ENCODE results near the gene SYT14.
"Not testable (repeated sequence)": the region's sequence is repeated elsewhere in the genome, so short reads cannot be mapped to it uniquely, and the experiment has no call there.

Gene SYT14

DNA sequence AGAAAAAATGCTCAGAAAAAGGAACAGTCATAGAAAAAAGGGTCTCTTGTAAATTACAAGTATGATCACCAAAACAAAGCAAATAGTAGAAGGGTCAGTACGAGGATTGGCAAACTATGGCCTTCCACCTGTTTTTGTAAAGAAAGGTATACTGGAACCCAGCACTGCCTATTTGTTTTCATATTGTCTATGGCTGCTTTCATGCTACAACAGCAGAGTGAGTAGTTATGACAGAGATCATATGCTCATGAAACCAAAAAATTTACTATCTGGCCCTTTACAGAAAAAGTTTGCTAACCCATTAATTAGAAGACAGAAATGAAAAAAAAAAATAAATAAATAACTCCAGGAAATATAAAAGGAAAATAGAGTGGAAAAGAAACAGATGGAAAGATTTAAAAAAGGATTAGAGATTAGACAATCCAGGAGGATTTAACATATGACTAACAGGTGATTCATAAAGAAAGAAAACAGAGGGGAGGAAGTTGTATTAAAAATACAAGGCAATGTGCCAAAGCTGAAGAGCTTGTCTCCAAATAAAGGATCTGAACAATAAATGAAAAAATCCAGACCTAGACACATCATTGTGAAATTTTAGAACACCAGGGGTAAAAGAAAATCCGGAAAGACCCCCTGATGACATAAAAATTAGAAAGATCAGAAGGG lies 186.0 kb downstream of the SYT14 start:
- DNase-seq, result no peak

DNA sequence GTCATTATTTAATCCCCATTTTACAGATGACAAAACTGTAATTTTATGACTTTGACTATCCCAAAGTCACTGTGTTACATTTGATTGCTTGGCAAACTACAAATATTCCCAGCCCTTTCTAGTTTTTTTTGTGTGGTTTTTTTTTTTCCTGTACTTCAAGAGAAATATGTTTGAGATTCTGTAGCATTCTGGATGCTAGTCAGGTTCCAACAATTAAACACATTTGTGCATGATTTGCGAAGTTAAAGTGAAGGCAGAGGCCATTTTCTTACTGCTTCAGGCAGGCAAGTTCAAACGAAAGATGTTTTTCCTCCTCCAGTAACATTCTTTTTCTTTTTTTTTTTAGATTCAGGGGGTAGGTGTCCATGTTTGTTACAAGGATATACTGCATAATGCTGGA lies 186.7 kb downstream of the SYT14 start:
- no peak for DNase-seq

DNA sequence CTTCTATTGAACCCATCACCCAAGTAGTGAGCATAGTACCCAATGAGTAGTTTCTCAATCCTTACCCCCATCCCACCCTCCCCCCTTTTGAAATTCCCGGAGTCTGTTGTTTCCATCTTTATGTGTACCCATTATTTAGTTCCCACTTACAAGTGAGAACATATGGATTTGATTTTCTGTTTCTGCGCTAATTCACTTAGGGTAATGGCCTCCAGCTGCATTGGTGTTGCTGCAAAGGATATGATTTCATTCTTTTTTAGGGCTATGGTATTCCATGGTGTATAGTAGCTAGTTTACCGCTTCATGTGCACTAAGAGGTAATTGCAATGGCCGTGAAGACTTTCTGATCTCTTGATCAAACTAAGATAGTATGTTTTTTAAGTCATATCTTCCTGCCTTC lies 187.1 kb downstream of the SYT14 start:
- no peak for DNase-seq

DNA sequence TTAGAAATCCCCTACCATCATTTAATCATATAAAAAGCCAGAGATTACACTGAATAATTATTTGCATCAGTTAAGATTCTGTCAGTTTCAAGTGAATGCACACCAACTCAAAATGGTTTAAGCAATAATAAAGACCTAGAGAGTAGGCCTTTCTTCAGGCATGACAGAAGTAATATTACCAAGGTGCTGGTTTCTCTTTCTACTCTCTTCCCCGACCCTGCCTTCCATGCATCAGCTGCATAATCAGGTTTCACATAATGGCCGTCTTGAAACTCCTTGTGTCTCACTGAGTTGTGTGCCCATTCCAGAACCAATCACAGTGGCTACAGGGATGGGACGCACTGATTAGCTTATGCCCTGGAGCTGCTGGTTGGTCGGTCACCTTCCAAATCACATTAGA lies 191.1 kb downstream of the SYT14 start:
- DNase-seq, result no peak

DNA sequence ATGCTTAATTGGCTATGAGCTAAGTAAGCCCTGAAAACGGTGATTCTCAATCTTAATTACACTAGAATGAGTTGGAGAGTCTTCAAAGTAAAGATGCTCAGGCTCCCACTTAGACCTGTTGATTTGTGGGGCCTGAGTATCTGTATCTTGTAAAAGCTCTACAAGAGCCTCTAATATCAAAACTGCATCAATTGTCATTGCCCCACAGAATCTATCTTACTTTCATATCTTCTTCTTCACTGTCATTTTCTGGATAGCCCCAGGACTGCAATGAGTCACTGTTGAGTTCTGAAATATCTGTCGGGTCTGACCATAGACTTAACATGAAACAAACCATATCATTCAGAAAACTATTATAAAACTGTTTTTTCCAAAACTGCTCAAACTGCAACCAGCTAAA lies 191.7 kb downstream of the SYT14 start:
- no peak for DNase-seq

GRCh38 chr1:210132582-210132981 lies 194.6 kb downstream of the SYT14 start:
- DNase-seq, result no peak

DNA sequence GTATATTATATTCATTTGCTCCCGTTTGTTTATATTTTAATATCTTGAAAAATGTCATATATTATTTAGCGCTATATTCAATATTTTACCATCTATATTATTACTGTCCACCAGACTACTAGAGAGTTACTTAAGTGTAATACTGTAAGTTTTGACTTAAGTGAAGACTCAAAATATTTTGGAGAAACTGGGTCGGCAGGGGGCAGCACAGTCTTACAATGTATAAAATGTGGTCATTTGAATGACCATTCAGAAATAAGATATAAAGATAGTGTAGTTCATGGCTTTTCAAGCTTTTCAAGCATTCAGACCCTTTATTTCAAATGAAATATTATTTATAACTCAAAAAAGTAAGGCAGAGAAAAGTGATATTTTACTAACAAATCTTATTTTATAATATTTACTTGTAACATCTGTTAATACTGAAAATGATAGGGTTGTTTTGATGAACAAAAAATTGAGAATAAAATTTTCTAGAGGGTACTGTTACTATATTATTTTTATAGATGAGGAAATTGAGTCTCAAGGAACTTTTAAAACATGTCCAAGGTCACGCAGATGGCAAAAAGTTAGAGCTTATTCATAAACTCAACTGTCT lies 205.5 kb downstream of the SYT14 start:
- peak; percentile 49 to 62 for DNase-seq

- DNase-seq, result no peak
Observed at GRCh38 chr1:210144736-210145135, 206.7 kb downstream of the SYT14 start.

- no peak for DNase-seq
Observed at GRCh38 chr1:210151052-210151672, 213.1 kb downstream of the SYT14 start.

DNA sequence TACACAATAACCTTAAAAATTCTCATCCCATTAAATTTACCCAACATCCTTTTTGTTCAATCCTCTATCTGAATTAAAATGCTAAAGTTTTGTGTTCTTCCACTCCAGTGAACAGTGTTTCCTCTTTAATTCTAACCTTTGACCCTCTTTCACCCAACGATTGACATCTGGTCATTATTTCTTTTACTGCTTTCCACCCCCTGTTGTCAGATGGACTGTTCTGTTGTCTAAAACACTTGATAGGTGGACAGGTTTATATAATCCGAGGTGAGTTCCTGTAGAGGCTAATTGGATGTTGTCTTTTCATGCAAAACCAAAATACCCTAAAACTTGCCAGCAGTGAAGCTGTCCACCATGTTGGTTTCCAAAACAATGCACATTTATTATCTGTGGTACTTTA lies 221.2 kb downstream of the SYT14 start:
- no peak for DNase-seq

DNA sequence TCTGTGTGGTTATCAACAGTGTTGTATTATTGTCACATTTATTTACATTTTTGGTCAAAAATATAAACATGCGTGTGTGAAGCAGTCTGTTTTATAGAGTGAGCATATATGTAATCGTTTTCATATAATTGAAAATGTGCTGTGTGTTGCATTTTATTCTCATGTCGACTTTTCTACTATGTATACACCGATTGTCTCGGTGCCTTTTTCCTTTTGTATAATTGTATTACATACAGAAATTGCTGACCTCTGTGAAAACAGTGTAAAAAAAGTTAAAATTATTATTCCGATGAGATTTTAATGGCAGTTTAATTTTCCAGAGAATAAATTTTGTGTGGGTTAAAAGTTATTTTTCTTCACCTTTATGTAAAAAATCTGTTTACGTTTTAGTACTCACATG lies 232.2 kb downstream of the SYT14 start:
- DNase-seq, result no peak

GRCh38 chr1:210174133-210174532 lies 236.1 kb downstream of the SYT14 start:
- DNase-seq, result no peak

DNA sequence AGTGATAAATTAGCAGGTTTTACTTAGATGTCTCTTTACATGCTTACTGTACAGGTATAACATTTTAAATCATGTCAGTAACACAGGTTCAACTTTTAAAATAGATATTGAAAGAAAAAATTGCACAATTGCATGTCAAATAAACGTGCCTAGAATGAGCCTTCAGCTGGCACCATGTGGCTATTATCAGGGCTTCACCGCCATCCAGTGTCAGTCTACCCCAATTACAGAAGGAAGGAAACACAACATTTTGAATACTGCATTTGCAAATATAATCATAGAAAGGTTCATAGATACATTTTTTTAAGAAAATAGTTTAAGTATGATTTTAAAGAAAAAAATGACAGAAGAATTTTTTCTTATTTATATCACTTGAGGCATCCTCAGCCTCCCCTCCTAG lies 247.0 kb downstream of the SYT14 start:
- DNase-seq, result no peak

DNA sequence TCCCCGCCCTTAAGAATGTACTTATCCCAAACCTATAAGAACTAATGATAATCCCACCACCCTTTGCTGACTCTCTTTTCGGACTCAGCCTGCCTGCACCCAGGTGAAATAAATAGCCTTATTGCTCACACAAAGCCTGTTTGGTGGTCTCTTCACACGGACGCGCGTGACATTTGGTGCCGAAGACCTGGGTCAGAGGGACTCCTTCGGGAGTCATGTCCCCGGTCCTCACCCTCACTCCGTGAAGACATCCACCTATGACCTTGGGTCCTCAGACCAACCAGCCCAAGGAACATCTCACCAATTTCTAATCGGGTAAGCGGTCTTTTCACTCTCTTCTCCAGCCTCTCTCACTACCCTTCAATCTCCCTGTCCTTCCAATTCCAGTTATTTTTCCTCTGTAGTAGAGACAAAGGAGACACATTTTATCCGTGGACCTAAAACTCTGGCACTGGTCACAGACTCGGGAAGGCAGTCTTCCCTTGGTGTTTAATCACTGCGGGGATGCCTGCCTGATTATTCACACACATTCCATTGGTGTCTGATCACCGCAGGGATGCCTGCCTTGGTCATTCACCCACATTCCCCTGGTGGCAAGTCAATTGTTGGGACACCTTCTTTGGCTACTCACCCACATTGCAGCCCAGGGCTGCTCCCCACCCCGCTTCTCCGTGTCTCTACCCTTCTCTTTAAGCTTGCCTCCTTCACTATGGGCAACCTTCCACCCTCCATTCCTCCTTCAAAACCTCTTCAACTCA lies 250.0 kb downstream of the SYT14 start:
- not testable (repeated sequence) for DNase-seq

- no peak for DNase-seq
Observed at GRCh38 chr1:210189426-210189825, 251.4 kb downstream of the SYT14 start.

DNA sequence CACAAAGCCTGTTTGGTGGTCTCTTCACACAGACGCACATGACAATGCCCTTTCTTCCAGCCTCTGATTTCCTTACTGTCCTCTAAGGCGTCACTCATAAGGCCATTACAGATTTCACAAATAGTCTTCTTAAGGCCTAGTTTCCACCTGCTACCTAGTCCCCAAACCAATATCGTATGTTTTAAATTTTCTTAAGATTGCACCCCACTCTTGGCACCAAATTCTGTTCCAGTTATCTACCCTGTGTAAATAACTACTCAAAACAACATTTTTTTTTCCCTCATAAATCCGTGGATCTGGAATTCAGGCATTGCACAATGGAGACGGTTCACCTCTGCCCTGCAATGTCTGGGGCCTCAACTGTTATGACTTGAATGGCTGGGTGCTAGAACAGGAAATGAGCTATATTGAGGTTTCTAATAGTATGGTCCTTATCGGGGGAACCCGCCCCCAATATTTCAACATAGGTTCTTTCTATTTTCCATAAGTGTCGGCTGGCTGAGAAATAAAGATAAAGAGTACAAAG lies 257.7 kb downstream of the SYT14 start:
- DNase-seq, result no peak

DNA sequence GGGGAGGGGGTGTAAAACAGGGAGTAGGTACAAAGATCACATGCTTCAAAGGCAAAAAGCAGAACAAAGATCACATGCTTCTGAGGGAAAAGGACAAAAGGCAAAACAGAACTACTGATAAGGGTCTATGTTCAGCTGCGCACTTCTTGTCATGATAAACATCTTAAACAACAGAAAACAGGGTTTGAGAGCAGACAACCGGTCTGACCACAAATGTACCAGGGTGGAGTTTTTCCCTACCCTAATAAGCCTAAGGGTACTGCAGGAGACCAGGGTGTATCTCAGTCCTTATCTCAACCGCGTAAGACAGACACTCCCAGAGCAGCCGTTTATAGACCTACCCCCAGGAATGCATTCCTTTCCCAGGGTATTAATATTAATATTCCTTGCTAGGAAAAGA lies 258.2 kb downstream of the SYT14 start:
- not testable (repeated sequence) for DNase-seq

DNA sequence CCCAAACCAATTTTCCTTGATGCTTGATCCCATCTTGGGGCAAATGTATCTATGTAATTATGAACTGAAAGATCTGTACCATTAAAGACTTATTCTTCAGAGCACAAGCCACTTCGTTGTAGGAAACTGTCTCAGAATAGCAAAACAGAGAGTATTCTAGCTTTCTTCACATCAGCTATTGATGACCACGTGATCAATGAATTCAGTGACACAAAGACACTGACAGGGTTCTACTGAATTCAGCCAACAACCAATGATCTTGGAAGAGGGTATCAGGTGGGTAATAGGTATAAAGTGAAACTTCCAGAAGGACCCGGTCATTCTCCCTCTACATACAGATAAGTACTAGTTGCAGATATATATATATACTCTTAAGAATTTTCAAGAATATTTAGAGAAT lies 260.8 kb downstream of the SYT14 start:
- no peak for DNase-seq

DNA sequence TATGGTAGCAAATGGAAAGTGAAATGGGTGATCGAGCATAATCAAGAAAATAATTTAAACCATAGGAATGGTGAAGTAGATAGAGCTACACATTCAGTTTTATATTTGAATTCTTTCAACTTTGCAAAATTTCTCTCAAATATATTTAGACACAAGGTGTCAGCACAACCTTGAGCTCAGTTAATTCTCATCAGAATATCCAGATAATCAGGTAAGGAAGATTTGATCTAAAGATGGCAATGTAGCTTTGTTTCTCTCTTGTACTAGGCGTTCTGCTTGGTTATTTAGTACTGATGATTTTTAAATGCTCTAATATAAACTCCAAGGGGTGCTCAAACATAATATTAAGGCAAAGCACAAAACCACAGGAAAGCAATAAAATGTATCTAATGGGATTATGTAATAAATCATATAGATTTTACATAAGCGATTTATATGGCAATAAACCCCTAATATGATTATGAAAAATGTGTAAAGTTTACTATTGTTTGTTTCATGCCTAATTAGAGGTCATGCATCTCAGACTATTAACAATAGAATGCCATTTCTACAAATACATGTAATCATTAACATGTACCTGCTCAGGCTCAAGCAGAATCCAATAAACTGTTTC lies 262.2 kb downstream of the SYT14 start:
- DNase-seq, result no peak

DNA sequence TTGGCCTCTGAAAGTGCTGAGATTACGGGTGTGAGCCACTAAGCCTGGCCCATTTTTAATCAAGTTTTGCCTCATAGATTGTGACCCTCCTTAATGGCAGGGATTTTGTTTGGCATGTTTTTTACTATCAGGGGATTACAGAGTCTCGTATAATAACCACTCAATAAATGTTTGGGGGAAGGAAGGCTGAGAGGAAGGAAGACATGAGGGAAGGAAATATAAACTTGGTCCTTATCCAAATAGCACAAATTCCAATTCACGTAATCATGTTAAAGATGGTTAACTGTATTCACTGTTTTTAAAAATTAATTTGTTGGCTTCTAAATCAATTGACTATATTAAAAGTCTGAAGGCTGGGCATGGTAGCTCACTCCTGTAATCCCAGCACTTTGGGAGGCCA lies 263.7 kb downstream of the SYT14 start:
- no peak for DNase-seq

DNA sequence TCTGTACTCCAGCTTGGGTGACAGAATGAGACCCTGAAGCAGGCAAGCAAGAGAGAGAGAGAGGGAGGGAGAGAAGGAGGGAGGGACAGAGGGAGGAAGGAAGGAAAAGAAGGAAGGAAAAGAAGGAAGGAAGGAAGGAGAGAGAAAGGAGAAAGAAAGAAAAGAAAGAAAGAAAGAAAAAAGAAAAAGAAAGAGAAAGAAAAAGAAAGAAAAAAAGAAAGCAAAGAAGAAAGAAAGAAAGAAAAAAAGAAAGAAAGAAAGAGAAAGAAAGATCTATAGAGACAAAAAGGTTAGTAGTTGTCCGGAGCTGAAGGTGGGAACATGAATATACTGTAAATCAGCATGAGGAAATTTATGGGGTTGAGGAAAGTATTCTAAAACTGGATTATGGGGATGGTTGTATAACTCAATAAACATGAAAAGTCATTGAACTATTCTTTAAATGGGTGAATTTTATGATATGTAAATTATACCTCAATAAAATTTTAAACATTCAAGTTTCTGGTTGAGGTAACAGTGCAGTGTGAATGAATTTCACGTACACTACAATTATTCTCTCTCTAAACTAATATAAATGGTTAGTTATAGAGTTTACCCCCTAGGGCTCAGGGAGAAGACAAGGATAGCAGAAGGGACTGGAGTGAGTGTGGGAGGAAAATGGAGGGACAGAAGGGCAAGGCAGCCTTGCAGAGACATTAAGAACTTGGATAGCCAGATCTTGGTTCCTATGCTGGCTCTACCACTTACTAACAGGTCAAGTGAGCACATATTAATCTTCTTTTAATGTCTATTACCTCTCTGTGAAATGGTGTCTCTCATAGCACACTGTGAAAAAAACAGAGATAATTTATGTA lies 269.8 kb downstream of the SYT14 start:
- no peak for DNase-seq

DNA sequence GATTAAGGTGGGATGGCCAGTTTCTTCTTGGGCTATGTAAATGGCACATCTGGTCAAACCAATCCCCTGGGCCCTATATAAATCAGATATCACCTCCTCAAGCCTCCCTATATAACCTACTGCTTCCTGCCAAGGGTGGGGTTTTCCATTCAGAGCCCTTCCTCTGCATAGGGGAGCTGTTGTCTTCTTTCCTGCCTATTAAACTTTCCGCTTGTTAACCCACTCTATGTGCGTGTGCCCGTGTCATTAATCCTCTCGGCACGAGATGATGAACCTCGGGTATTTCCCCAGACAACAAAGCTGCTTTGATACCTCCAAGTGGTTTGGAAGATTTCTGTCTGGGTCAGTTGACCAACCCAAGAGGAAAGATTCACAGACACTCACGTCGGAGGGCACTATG lies 275.3 kb downstream of the SYT14 start:
- no peak for DNase-seq
